CD4-positive, alpha-beta T cell treated with Interleukin-10 for 1 hour (primary cell): ENCODE data around the gene PICK1.

Experiments
- DNase-seq: peaks from one replicate; pipeline ENCODE4 v3.0.0-alpha.2; 2020

Gene PICK1

DNA sequence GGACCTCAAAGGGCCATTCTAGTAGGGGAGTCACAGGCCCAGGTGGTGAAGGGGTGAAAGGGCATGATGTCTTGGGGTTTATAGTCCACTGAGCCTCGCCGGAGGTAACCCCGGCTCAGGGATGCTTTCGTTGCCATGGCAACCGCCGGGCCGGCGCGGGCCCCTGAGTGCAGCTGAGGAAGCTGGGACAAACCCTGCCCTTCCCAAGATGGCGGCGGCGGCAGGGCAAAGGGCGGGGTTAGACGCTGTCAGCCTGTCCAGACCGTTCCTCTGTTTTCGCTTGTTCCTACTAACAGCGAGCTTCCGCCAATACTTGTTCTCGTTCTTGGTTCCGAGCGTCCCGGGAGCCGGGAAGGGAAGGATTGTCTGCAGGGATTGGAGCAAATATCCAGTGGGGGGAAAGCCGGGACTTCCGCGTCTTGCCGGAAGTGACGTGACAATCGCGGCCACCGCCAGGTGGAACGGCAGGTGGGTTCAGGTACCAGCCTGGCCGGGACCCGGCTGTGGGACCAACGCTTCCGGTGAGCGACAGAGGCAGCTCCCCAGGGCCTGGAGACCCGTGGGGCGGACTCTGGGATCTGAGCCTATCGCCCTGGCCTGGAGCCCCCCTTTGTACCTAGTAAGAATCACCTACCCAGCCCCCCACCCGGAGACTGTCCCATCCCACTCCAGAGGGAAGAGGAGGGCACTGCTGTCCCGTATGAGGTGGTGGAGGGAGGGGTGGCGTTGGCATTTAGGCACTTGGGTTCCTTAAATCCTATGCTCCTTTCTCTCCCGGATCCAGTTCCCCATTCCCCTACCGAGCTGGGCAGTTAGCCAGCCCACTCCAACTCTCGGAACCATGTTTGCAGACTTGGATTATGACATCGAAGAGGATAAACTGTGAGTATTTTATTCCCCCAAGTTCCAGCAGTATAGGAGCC, at the start of gene PICK1:
PICK1 (plus strand) TSS at position 436 of the 923 bp plus-strand sequence; CDS start at position 842, 406 bp downstream.
- peak; percentile 85 for DNase-seq

DNA sequence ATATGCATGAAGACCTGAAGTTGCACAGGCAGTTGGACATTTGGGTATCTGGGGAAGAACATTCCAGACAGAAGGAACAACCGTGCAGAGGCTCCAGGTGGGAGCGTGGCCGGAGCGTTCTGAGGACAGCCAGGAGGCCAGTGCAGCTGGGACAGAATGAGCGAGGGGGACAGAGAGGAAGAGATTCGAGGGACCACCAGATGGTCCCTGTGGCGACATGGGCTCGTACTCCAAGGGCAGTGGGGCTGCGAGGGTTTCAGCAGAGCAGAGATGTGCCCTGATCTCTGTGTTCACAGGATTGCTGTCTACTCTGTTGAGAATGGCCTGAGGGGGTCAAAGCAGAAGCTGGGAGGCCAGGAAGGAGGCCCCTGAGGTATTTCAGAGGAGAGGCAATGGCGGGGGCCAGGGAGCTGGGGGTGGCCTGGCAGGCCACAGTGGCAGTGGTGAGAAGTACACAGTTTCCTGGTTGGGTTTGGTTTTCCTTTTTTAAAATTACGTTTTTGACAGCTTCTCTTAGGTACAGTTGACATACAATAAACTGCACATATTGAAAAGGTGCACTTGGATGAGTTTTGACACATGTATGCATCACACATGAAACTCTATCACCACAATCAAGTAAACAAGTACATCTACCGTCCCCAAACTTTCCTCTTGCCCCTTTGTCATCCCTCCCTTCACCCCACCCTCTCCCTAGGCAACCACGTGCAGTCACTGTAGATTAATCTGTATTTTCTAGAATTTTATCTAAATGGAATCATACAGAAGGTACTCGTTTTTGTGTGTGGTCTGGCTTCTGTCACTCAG, 48.0 kb upstream of the PICK1 start:
- DNase-seq, result no peak

DNA sequence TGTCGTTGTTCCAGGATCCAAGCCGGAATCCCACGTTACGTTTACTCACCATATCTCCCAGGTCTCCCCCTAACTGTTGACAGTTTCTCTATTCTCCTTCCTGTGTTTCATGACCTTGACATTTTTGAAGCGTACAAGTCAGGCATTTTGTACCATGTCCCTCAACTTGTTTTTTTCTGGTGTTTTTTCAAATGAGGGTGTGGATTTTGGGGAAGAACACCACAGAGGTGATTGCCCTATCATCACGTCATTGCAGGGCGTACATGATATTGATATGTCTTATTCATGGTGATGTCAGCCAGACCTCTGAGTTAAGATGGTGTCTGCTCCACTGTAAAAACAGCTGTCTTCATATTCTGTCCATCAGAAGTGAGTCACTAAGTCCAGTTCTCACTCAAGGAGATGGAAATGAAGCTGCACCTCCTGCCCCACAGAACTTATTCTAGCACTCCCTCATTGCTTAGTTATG, 44.6 kb upstream of the PICK1 start:
- DNase-seq, result no peak

DNA sequence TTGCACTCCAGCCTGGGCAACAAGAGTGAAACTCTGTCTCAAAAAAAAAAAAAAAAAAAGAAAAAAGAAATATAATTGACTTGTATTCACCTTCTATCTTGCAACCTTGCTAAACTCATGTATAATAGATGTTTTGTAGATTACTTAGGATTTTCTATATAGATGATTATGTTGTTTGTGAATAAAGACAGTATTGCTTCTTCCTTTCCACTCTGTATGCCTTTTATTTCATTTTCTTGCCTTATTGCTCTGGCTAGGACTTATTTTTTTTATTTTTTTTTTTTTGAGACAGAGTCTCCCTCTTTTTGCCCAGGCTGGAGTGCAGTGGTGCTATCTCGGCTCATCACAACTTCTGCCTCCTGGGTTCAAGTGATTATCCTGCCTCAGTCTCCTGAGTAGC, 43.1 kb upstream of the PICK1 start:
- DNase-seq, result no peak

DNA sequence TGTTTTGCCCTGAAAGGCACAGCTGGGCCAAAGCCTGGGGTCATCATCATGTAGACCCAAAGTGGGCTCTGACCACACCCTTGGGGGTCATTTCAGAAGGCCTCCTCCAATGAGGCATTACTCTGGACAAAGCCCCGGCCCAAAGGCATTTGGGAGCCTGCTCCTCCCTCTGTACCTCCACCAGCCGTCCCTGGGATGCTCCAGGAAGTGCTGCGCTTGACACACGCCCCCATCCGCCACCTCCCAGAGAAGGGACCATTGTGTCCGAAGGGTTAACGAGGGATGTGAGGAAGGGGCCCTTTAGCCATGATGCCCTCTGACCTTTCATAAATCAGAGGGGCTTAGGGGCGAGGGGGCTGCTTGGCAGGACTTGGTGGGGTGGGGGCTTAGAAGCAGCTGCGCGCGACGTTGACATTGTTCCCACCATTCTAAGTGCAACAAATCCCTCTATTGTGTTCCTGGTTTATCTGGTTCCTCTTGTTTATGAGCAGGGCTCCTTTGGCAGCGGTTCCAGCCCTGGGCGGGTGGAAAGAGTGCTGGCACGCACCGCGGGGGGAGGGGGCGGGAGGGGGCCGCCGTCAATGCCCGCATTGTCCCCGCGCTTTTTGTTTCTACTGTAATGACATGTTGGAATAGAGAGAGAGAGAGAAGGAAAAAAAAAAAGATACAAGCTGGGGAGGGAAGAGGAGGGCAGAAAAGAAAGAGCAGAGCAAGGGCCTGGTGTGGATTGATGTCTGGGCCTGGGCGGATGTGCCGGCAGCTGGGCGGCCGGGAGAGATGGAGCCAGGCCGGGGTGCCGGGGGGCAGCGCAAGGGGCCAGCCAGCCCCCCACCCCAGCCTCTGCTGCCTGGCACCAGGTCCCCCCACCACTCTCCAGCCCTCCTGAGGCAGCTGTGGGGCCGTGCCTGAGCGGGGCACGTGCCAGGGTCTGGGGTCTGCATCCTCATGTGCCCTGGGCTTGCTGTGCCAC, 40.7 kb upstream of the PICK1 start:
- DNase-seq, result no peak

DNA sequence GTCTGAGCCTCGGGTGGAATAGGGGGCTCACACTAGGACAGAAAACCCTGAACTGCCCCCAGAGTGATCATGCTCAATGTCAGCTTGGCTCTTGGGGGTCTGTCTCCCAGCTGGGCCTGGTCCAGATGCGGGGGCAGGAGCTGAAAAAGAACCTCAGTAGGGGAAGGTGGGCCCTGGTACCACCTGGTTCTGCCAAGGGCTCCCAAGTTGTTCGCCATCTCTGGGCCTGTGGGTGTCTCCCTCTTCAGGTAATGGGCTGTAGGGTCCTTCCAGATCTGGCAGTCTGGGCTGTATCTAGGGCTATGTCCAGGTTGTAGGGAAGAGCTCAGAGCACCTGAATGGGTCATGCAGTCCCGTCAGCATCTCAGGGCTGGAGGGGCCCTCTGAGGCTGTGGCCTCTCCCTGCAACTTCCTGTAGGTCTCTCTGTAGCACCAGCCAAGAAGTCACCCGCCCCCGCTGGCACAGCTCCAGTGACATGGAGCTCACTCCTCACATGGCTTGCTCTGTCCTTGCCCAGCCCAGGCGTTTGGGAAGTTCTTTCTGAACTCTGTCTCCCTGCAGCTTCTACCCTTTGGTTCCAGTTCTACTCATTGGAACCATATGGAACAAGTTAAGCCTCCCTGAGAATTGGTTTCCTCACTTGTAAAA, 39.8 kb upstream of the PICK1 start:
- no peak for DNase-seq

DNA sequence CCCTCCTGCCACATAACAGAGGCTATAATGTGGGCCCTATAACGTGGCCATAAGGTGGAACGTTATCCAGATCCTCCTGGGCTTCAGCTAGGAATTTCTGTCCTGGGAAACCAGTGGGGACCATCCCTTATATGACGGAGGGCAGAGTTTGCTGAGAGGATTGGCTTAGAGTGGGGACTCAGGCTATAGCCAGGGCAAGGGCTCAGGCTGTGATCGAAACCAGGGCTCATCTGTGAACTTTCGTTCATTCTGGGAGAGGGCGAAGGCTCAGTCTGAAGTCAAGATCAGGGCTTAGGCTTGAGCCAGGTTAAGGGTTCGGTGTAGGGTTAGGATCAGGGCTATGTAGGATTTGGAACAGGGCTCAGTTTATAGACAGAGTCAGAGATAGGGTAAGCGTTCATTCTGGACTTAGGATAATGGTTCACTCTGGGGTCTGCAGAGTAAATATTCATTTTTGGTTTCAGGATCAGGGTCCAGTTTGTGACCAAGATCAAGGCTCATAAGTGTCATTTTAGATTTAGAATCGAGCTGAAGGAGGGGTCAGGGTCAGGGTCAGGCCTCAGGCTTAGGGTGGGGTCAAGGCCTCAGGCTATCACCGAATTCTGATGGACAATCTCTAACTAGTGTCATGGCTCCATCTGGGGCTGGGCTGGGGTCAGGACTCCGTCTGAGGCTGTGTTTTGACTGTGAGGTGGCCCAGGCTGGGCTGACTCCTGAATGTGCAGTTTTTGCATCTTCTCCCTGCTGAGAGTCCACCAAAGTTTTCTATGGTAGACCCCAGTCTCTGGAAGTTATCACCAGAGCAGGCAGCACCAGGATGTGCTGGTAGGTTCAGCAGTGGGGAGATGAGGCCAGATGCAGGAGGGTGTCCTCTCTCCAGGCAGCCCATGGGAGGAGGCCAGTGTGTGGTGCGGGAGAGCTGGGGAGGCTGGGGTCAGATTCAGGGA, 39.0 kb upstream of the PICK1 start:
- no peak for DNase-seq

DNA sequence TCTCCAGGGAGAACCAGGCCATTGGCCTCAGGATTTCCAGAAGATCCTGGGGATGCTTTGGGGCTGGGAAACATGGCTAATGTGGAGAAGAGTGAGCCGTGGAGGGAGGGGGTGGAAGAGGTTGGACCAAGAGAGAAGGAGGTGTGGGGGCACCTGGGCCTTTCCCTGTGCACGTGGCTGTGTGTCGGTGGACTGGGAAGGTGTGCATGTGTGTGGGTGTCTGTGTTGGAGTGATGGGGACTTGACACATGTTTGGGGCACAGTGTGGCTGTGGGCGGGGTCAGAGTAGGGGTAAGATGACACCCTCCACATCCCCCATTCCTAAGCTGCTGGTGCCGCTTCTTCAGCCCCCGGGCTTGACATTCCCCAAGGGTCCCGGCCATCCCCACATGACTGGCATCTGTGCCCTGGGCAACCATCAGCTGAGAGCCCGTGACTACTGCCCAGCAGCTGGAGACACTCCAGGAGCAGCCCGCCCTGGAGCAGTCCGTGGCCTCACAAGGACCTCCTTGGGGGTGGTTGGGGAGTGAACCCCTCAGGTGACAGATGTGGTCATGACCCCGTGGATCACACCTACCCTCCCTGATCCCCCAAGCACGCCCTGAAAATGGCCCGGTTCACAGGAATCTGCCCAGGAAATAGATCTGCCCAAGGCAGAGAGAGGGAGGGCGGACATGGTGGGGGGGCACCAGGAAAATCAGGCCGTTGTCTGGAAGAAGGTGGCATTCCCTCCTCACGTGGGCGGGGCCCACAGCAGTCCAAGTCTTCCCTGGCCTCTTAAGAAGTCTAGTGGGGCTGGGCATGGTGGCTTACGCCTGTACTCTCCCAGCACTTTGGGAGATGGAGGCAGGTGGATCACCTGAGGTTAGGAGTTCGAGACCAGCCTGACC, 38.0 kb upstream of the PICK1 start:
- DNase-seq, result no peak

DNA sequence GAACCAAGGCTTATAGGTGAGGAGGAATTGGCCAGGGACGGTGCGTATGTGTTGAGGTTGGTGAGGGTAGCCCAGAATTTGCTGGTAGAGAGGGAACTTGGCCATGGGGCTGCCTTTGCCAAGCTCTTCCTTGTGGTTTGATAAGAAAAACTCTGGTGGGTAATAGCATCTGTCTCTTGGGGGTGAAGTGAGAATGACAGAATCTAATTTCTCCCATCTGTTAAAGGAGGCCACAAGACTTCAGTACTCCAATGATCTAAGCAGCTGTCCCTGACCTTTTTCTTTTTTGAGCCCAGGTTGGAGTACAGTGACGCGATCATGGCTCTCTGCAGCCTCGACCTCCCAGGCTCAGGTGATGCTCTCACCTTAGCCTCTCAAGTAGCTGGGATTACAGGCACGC, 36.0 kb upstream of the PICK1 start:
- no peak for DNase-seq

DNA sequence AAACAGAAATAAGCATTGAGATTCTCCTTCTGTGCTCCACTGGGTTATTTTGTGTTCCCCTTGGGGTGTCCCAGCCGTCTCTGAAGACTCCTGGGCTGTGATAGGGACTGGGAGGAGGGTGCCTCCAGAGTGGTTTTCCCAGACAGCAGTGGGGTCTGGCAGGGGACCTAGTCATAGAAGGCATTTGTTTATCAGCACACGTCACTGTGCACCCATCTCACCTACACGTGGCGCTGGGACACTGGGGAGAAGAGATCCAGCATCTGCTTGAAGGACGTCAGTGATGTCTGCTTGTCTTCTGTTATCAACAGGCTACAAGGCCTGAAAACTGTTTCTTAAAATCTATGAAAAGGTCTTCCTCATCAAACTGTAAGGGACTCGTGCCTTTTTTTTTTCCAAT, 34.2 kb upstream of the PICK1 start:
- no peak for DNase-seq

DNA sequence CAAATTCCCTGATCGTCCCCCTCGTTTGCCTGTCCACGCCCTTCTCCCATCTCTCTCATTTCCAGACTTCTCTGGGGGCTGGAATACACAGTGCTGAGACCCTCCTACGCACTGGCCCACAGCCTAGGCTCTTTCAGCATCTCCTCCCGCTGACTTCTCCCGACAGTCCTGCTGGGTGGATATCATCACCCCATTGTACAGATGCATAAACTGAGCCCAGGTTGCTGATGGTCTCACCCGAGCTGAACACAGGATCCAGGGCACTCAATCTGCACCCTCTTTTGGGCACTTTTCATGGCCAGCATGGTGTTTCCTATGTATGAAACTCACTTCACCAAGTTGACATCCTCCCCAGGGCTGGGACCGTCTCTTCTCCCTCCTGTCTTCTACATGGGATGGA, 31.7 kb upstream of the PICK1 start:
- no peak for DNase-seq

DNA sequence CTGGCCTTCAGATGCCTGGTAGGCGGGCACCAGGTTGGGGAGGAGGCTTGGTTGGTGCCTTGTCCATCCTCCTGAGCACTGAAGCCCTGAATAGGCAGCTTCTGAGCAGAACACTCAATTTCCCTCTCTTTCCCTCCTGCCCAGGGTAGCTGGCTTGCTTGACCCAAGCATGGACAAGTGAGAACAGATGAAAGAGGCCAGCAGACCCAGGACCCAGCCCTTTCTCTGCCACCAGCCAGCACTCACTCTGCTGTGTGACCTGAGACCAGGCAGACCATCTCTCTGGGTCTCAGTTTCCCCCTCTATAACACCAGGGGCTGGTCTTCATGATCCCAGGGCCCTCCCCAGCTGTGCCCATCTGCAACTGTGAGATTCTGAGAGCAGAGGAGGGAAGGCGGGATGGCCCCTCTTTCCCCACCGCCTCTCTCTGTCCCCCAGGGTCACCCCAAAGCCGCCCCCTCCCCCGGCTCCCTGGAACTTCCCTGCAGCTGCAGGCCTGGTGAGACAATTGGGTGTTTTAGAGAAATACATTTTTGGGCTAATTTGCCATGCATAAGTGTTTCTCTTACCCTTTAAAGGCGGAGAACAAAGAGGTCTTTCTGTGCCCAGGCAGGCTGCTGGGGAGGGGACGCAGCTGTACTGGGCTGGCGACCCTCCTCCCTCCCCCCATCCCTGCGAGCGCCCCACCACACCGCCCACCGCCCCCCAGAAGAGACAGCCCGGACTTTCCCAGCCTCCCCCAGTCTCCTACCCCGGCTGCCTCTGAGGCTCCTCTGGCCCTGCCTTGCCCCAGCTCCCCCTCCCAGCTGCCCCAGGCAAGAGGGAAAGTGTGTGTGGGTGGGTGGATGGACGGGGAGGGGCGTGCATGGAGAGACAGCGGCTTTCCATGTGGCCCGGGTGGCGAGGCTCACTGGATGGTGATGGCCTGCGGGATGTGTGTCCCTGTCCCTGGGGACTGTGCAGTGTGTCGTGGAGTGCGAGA, 30.8 kb upstream of the PICK1 start:
- DNase-seq, result no peak

DNA sequence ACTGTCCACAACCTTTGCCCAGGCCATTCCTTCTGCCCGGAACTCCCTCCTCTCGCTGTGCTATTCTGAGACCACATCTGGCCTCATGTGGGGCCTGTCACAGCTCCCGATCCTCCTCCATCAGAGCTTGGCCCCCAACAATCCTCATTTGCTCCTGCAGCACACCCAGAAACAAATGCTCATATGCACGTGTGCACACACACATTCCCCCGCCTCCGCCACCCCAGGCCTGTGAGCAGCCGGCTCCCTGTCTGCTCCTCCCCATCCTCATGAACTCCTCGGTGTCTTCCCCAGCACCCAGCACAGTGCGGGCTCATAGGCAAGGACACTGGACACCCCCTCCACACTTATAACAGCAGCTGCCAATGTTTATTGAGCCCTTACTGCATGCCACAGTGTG, 29.7 kb upstream of the PICK1 start:
- no peak for DNase-seq

DNA sequence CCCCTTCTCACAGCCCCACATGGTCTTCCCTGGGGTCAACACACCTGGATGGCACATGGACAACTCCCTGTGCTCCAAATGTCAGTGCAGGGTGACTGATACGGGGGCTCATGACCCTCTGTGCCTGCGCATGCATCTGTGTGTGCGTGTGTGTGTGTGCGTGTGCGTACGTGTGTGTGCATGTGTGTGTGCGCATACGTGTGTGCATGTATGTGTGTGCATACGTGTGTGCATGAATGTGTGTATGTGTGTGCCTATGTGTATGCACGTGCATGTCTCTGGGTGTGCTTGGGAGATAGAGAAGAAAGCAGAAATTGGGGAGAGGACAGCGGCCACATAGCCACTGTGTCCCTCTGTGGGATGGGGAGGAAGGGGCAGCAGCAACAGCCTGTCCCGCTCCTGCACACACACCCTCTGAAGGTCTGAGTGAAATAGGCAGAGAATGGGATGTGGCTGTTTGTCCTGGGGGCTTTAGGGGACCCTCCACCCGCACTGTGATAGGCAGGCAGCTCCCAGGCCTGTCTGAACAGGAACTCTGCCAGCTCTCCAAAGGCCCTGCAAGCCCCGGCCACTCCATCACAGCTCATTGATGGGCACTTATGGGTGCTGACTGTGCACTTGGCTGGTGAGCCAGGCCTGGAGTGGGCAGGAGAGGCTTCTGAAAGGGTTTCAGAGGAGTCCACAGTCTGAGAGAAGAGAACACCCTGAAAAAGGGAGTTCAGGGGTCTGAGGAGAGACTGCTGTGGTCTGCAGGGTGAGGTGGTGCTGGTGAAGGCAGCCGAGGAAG, 28.7 kb upstream of the PICK1 start:
- DNase-seq, result no peak

DNA sequence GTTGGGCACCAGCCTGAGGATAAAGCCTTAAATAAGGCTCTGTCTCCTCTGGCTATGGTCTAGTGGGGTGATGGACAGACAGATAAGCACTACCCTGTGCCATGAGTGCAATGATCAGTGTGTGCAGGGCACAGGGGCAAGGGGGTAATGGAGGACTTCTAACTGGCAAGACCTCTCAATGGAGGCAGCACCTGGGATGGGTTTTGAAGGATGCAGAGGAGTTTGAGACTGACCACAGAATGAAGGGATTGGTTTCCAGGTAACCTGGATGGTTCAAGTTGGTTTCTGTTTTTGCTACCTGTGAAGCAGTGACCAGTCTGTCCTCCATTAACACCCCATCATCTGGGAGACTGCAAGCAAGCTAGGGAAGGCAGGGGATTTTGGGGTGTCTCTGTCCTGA, 27.8 kb upstream of the PICK1 start:
- DNase-seq, result no peak

DNA sequence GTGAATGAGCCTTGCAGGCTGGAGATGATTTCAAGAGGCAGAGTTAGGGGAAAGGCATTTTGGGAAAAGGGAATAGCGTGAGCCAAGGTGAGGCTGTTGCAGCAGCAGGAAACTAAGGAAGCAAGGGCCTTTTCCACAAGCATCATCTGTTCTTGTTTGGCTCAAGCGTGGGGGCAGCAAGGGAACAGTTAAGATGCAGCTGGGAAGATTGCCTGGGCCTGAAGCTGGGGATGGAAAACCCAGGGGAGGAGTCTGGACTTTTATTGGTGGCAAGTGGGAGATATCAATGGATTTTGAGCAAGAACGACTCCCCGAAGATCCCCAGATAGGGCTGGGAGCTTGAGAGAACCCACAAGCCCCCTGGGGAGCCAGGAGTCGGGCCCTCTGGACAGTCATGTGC, 27.3 kb upstream of the PICK1 start:
- no peak for DNase-seq

DNA sequence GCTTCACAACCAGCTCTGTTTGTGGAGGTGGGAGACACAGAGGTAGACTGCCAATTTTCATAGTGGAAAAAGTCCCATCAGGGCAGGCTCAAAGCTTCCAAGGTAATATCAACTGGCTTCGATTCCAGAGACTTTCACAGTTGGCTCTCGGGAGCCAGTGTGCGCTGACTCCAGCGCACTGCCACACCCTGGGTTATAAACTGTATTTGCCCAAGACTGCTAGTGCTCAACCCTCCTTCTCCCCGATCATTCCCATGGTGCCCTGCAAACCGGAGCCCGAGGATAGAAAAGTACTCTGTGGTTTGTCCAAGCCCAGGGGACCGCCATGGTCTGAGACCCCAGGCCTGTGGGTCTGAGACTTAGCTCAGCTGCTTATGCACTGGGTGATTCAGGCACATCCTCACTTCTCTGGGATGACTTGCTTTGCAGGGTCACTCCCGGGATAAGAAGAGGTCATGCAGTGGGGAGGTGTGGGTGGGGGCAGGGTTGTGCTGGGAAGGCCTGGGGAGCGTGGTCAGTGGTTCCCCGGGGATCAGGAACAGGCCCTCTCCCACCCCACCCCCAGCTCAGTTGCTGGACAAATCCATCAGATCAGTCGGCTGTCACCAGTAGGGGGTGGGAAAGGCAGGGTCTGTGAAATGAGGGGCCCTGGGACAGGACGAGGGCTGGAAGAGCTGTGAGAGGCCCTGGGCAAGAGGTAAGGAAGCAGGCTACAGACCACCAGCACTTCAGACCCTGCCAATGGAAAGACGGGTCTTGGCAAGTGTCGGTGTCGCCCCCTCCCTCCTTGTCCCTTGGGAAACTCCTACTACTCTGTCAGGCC, 26.7 kb upstream of the PICK1 start:
- no peak for DNase-seq
